Esophagus mucosa (tissue), 1 donor: ENCODE results near the gene KCTD17. TPM values are rescaled to one million over a fixed set of nuclear protein-coding genes. Genes with fewer than 3 reads are reported as not detected.

ENCODE experiments used
- ATAC-seq: fragments of 200-7000 bp; cut with Tn5 transposase; one replicate; pipeline ENCODE4 v1.9.1; 2020
- total RNA-seq: library from RNA; stranded (reverse); gene quantifications from one replicate; pipeline ENCODE4 v1.2.4, GENCODE V29; 2023
- donor health status: DM: yes; HTN: yes; CAD: no.

KCTD17 gene
- total RNA-seq, 1 donor from 2014 or later, result 3.9 TPM

DNA sequence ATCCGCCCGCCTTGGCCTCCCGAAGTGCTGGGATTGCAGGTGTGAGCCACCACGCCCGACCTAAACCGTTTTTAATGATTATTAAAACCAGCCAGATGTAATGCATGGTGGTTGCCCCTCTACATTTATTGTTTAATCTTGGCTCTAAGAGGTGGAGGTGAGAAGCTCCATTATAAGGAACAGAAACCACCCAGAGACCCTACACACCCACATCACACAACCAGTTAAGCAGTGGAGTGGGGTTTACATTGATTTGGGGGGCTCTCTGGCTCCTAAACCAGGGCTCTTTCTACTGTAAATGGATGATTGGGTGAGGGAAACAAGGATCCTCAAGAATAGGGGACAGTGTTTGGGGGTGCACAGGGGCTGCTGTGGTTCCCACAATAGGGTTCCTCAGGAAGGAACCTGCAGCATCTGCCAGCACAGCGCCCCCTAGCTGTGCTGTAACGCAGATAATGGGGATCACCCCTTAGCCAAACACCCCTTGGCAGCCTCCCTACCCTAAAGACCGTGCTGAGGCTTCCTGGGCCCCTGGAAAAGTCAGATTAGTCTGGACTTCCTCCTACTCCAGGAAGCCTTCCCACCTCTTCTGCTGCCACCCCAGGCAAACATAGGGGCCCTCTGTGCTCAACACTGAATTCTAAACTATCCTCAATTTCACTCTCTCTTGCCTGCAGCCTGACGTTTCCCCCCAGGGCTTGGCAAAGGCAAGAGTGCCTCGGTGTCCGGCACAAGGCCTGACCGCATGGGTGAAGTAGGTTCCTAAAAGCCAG is 29.6 kb upstream of the KCTD17 start:
- ATAC-seq, result no peak

DNA sequence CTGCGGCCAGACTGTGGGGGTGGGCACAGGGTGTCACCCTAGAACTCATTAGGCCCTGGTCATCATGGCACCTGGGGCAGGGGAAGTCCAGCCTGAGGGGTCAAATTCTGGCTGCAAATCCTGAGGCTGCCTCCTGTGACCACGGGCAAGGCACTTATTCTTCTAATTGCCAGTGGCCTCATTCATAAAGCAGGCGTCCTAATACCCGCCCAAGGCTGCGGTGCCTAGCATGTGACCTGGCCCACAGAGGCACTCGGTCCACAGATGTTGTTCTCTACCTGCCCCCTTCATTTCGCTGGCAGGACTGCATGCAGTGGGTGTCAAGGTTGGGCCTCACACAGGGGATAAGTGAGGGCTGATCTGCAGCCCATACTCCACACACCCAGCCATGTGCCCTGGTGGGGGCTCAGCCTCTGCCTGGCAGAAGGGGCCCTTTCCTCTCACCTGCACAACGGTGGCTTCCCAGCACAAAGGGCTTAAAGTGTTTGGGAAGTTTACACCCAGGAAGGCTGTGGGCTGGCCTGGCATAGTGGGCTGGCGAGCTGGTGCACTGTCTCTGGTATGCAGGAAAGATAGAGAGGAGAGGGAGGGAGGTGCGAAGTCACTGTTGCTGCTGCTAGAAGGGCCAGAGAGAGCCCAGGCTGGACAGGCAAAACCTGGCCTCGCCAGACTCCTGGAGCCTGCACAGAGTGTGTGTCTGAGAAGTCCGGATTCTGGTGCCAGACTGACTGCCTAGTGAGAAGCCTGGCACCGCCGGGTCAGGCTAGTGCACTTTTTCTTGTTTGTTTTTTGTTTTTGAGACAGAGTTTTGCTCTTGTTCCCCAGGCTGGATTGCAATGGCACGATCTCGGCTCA is 28.8 kb upstream of the KCTD17 start:
- no peak for ATAC-seq

DNA sequence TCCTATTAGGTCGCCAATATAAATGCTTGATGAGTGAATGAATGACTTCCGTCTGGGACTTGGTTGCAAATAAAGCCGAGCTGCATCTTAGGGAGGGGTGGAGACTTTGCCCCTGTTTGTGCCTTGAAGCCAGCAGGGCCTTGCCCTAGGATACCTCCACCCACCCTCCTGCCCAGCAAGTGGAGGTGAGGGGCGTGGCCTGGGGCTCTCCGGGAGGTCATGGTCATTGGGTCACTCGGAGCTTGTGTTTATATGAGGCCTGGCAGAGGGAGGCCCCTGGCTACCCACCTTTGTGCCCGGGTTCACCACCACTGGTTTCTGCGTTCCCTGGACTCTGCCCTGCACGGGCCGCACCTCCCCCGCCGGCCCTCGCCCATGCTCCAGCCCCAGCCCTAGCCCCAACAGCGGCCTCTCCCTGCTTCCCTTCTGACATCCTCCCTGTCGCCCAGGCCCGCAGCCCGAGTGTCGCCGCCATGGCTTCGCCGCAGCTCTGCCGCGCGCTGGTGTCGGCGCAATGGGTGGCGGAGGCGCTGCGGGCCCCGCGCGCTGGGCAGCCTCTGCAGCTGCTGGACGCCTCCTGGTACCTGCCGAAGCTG is 27.7 kb upstream of the KCTD17 start:
- no peak for ATAC-seq

DNA sequence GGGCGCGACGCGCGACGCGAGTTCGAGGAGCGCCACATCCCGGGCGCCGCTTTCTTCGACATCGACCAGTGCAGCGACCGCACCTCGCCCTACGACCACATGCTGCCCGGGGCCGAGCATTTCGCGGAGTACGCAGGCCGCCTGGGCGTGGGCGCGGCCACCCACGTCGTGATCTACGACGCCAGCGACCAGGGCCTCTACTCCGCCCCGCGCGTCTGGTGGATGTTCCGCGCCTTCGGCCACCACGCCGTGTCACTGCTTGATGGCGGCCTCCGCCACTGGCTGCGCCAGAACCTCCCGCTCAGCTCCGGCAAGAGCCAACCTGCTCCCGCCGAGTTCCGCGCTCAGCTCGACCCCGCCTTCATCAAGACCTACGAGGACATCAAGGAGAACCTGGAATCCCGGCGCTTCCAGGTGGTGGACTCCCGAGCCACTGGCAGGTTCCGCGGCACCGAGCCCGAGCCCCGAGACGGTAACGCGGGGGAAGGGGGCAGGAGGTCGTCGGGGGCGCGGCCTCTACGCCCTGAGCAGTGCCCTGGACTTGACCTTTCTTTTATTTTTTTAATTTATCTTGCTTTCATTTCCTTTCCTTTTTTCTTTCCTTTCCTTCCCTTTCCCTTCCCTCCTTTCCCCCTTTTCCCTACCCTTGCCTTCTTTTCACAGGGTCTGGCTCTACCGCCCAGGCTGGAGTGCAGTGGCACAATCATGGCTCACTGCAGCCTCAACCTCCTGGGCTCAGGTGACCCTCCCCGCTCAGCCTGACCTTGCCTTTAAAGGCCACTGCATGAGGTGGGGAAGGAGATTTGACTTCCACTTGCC is 27.0 kb upstream of the KCTD17 start:
- ATAC-seq, result no peak

DNA sequence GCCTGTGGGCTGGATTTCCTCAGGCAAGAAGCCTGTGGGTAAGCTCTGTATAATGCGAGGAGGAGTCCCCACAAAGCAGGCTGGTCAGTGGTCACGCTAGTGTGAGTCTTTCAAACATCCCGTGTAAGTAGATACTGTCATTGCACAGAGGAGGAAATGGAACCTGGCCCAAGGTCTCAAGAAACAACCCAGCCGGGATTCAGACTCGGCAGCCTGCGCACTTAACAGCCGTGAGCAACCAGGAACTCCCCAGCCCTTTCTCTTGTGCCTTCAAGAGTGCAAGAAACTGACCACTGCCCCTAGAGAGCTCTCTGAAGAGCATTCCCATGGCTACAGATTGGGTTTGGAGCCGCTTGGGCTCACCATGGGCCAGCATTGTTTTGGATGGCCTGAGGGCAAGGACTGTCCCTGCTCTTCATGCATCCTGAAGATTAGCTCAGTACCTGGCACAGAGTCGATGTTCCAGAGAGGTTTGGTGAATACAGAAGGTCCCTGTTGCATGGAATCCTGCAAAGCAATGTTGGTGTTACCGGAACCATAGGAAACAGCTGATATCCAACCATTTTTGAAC is 26.0 kb upstream of the KCTD17 start:
- no peak for ATAC-seq

DNA sequence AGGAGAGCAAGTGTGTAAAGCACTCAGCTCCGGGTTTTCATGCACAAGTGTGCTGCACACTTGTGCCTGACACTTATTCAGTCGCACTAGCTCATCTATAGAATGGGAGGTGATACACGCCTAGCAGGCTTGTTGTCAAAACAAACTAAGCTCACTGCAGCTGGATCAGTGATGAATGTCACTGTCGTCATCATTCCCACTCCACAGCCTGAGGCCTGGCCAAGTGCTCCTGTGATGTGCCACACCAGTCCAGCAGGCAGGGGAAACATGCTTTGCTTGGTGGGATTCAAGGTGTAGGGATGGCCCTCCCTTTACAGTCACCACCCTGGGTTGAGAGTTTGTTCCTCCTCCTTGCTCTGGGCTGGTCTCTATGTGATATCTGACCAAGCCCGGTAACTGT is 25.2 kb upstream of the KCTD17 start:
- peak; percentile 37 for ATAC-seq

DNA sequence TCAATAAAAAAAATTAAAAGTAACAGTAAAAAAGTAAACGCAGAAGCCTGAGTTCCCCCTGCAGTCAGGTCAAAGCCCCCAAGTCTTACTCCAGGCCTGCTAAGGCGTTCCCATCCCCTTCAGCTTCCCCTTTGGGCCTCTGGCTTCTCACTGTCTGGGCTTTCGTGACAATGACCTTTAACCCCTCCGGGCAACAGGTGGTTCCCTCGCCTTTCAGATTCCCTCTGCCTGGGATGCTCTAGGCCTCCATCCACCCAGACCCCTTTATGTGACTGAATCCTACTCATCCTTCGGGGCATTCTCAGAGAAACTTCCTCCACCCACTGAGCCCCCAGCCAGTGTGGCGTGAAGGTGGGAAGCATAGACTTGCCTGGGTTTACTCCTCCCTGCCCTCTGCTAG is 24.0 kb upstream of the KCTD17 start:
- no peak for ATAC-seq

DNA sequence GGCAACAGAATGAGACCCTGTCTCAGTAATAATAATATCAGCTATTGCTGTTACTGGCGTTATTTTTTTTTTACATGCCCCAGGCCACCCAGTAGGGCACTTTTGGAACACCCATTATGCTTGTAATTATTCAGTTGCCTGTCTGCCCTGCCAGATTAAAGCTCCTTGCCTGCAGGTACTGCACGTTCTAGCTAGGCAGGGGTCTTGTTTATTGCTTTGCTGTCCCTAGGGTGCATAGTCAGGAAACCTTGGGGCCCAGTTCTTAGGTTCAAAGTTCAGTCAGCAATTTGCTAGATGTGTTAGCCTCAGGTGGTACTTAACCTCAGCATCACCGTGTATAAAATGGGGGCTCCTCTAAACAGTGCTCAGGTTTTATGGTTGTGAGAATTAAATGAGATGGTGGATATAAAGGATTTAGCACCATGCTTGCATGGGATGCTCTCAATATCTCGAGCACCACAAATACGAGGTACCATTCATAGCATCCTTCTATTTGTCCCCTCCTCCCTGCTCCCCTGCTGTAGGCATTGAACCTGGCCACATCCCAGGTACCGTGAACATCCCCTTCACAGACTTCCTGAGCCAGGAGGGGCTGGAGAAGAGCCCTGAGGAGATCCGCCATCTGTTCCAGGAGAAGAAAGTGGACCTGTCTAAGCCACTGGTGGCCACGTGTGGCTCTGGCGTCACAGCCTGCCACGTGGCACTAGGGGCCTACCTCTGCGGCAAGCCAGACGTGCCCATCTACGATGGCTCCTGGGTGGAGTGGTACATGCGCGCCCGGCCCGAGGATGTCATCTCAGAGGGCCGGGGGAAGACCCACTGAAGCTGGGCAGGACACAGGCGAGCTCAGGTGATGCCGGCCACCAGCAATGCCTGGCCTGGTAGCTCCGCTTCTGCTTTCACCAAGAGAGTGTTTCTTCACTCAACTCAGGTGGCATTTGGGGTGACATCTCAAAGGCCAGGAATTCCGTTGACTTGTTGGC is 22.6 kb upstream of the KCTD17 start:
- ATAC-seq, result no peak

DNA sequence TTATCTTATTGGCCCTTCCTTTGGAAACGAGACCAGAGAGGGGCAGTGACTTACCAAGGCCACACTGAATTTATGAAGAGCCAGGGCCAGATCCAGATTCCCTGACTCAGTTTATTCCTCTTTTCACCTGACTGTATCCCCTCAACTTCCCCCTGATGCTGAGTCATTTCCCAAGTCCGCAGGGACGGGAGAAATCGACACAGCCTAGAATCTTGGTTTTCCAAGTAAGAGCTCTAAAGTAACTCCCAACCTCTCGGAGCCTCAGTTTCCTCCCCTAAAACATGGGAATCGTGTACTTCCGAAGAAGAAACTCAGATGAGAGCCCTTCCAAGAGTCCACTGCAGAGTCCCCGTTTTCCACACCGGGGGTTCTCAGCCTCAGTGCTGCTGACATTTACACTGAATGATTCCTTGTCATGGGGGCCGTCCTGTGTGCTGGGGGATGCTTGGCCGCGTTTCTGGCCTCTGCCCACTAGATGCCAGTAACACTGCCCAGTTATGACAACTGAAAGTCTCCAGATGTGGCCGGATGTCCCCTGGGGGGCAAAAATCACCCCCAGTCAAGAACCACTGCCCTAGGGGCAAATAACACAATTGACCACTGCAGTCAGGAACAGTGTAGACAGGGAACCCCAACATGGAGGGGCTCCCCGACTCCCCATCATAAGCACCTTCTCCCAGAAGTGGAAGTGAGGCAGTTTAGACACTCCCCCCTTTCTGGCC is 20.8 kb upstream of the KCTD17 start:
- no peak for ATAC-seq

DNA sequence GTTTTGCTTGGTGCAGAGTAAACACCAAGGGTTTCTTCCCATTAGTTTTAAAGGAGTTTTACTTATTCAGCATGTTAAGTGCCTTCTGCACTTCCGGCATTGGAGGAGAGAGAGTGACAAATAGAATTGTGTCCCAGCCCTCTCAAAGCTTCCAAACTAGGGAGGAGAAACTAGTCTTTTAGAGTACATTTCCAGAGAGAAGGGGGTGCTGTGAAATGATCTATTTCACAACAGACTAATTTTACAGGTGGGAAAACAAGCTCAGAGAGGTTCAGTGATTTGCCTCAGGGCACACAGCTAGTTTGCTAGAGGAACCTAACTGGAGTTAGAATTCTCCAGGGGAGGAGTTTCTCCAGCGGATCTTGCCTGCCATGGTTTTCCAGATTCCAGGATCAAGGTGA is 19.4 kb upstream of the KCTD17 start:
- peak; percentile 53 for ATAC-seq

DNA sequence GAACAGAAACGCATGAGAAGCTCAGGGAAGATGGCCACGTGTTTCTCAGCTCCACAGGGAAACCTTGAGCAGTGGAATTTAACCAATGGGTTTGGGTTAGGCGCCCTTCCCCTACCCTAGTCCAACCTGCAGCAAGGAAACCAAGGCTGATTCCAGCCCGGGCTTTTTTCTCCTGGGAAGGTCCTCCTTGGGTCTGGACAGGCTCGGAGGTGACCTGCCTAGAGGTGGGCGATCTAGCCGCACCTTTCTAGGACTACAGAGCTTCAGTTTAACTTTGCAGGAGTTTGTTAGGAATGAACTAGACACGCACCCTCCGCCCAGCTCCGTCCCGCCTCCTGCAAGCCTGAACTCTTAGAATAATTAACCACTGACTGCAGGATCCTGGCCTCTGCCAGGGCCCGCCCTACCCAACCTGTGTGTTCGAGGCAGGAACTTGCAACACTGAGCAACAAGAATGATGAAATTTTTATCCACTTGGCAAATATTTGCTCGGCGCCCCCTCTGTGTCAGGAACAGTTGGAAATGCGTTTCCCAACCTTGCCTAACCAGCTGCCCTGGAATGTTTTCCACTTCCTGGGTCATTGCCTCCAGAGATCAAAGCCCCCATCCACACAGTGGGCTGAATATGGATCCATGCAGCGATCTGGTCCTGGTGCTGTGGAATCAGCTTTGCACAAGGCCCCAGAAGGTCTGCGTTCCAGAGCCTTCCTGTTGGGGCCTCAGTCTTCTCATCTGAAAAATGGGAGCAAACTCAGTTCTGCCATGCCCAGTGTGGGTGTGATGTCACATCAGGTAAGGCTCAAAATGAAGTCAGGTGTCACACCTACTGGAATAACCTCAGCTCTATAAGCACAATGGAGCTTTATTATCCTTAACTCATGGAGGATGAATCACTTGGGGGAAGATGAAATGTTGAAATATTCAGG is 18.7 kb upstream of the KCTD17 start:
- ATAC-seq, result peak; percentile 91

DNA sequence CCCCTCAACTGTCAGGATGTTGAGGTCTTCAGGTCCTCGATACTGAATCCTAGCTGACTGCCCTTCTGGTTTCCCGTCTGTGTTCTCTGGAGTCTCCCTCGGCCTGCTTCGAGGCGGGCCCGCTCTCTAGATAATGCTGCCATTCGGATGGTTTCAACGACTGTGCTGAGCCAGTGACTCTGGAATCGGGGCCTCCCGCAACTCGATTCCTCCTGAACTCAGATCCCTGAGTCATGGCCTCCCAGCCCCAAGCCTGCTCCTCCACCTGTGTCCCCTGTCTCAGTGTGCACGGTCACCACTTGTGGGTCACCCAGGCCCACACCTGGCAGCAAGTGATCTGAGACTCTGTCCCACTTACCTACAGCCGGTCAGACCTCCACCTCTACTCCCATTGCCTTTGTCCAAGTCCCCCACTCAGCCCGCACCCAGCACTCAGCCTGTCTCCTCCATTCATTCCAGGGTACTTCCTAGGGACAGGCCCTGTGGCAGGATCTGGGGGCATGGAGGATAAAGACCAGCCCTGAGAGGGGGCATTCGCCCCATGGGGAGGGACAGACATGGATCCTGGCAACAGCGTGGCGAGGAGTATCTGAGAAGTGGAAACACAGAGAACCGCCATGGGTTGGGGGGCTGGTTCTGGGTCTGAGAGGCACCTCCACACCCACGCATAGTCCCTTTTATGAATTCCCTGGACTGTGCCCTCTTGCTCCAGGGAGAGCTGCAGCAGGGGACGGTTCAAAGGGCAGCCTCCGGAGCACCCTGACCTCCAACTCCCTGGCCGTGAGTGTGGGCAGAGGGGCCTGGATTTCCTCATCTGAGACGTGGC is 17.7 kb upstream of the KCTD17 start:
- no peak for ATAC-seq

DNA sequence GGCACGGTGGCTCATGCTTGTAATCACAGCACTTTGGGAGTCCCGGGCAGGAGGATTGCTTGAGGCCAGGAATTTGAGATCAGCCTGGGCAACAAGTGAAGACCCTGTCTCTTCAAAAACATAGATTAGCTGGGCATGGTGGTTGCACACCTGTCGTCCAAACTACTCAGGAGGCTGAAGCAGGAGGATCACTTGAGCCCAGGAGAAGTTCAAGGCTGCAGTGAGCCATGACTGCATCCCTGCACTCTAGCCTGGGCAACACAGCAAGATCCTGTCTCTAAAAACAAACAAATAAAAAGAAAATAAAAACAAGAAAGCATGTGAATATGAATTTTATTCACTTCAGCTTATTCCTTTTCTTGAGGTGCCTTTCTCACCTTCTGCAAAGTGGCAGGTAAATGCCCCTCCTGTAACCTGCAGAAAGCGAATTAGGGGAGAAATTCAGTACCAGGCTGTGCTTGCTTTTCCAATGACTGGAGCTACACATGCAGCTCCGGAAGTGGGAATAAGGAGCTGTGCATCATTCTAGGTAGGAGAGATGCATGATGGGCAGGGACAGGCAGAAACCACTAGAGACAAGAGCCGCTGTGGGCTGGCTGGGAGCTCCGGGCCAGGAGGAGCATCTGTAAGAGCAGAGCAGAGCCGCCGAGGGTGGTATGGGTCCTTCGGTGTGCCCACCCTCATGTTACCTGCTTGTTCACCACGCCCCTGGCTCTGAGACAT is 14.7 kb upstream of the KCTD17 start:
- no peak for ATAC-seq

DNA sequence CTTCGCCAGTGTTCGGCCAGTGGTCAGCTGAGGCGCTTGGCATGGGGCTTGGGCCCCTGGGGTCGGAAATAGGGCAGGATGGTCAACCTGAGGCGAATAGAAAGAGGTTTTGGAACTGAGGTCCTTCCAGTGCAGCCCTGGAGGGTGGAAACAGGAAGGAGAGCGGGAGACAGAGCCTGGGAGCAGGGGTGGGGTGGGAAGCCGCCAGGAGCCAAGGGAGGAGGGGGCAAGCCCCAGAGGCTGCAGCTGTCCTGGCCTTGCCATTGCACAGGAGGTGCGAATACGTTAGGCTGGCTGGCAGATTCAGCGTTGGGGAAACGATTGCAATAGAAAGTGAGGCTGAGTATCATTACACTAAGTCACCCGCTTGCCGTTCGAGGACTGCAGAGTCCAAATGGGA is 13.9 kb upstream of the KCTD17 start:
- no peak for ATAC-seq

DNA sequence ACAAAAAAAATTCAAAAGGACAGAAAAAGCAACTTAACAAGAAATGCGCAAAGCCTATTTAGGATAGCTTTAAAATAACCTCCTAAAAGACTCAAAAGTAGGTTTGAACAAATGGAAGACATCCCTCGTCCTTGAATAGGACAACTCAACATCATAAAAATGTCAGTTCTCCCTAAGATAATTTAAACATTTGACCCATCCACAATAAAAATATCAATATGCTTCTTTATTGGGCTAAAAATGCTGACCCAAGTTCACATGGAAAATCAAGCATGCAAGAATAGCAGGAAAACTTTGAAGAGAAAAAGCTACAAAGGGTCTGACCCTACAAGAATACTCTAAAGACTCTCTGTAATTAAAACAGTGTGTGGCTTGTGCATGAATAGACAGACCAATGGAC is 12.1 kb upstream of the KCTD17 start:
- ATAC-seq, result no peak

DNA sequence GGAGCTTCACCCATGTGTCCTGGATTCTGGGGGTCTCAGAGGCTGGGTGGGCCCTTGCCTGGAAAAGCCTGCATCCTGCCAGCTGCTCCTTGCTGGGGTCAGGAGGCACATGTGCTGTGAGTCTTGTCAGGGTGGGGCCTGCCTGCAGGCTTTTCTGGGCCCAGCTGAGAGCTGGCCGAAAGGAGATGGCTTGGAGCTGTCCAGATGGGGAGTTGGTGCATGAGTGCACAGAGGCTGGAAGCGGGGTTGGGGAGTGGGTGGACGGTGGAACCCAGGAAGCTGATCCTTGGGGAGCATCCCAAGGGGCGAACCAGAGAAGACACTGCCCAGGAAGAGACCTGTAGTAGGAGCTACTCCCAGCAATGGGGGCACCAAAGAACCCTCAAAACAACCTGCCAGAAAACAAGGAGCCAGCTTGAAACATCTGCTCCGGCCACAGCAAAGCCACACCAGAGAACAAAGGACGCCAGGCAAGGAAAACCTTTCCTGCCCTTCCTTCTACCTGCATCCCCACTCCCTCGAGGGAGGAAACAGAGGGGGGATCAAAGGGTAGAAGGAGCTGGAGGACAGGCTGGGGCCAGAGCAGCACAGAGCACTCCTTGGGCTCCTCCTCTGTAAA is 8.2 kb upstream of the KCTD17 start:
- no peak for ATAC-seq
